GM20431 (cell line): ENCODE results near the gene KAT8.
"Not testable (repeated sequence)": the region's sequence is repeated elsewhere in the genome, so short reads cannot be mapped to it uniquely, and the experiment has no call there.

Source experiments
- in situ Hi-C: fragments of 300-500 bp; cut with MseI, MboI; formaldehyde crosslinking; loops from one replicate; pipeline ENCODE4 v1.15.0; 2020; ENCODE audit warnings: low sequenced_read_pairs; ENCODE audit not compliant: unreplicated experiment

The KAT8 gene

DNA sequence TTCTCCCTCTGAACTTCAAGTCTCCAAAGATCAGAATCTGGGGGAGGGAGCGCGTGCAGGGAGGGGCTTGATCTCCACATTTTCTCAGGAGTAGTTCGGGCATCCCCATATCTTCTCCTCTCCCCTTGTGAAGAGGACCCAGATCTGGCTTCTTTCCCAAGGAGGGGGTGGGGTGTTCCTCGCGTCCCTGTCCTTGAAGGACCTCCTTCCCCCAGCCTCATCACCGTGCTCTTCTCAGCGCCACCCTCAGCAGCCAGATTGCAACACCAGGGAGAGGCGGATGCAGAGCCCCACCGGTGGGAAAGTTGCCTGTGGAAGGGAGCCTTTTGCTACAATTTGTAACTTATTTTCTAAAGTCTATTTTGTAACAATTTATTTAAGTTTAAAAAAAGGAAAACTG is 34.4 kb upstream of the KAT8 start:
- in situ Hi-C loops, result no loop called here

DNA sequence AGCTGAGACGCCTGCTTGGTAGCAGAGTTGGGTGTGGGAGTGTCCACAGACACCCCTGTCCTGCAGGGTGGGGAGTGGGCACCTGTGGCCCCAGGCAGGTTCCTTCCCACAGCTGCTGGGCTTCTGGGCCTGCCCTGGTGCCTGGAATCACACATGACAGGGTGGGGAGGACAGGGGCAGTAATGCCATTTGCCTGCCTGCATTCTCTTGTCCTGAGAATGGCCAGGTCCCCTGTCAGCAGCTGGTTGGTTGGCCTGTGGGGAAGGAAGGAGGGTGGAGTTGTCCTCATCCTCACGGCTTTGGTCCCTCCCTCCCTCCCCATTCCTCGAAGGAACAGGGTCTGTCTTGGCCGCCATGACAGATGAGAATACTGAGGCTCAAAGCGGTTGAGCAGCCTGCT is 33.9 kb upstream of the KAT8 start:
- in situ Hi-C loops, result no loop called here

GRCh38 chr16:31083981-31084380 is 33.5 kb upstream of the KAT8 start:
- in situ Hi-C loops, result no loop called here

- in situ Hi-C loops, result no loop called here
Observed at GRCh38 chr16:31084584-31085302, 32.7 kb upstream of the KAT8 start.

DNA sequence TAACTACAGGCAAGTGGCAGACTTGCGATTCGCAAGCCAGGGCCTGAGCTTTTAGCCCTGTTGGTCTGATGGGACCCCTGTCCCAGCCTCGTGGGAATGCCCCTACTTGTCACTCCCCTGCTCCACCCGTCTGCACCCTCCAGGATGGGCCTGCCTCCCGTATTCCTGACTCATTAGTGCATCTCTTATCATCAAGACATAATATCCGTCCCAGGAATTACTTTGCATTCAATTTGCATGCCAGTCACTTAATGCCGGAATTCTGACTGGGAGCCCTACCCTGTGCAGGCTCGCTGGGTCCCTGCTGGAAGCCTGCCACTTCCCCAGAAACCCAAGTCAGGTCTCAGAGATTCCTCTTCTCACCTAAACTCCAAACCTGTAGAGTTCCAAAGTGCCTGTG is 32.1 kb upstream of the KAT8 start:
- in situ Hi-C loops, result no loop called here

DNA sequence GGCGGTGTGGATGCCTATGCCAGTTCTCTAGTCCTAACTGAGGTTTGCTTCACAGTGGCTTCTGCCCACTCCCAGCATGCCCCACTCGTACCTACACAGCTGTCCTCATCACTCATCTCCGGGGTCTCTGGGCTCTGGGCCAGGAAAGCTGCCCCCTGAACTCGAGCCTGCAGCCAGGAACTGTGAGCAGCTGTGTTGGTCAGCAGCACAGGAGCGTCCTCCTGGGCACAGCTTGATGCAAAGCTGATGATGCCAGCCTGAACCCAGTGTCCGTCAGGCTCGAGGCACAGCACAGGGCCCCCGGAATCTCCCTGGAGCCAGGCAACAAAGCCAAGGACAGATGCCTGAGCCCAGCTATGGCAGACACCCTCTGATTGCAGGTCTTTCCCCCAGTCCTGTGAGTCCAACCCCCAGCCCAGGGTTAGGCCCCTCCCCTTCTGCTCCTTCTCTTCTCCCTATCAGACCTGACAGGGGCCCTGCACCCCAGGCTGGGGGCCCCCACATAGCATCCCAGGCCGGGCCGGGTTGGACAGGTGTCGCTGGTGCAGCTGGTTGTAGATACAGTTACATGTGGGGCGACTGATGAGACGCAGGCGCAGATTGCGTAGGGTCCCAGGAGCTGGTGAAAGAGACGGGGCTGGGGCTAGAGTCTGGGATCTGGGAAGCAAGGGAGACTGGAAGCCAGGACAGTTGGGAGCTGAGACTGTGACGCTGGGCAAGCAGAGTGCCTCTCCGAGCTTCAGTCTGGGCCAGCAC is 31.4 kb upstream of the KAT8 start:
- in situ Hi-C loops, result no loop called here

DNA sequence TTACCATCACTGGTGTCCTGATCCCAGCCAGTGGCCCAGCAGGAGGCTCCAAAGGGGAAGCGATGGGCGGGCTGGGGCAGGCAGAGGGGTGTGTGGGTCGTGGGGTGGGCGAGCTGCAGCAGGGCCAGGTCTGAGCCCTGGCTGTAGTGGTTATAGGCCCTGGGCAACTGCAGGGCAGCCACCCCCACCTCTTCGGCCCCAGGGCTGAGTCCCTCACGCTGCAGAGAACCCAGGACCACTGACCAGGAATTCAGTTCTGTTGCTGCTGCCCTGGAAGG is 30.9 kb upstream of the KAT8 start:
- in situ Hi-C loops, result no loop called here

- in situ Hi-C loops, result no loop called here
Observed at GRCh38 chr16:31087481-31087880, 30.0 kb upstream of the KAT8 start.

DNA sequence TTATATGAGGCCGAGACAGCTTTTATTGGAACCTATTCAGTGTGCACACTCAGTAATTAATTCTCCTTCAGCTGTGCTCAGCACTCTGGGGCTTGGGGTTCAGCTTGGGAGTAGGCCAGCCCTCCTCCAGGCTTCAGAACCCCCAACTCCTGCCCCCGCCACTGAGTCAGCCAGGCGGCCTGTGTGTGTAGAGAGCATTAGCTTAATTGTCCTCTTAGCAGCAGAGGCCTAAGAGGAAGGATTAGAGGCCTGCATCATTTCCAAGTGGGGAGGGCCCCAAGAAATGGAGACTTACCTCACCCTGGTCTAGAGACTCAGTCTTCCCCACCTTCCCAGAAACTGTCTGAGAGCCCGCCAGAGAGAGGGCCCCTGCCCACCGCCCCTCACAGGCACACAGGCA is 29.5 kb upstream of the KAT8 start:
- in situ Hi-C loops, result no loop called here

GRCh38 chr16:31088459-31089183 is 28.8 kb upstream of the KAT8 start, which contains the start of gene PRSS53:
Gene PRSS53 (minus strand): TSS chr16:31088943. CDS start chr16:31088809, 134 bp downstream.
- in situ Hi-C loops, result no loop called here

- in situ Hi-C loops, result no loop called here
Observed at GRCh38 chr16:31089199-31089598, 28.3 kb upstream of the KAT8 start.

DNA sequence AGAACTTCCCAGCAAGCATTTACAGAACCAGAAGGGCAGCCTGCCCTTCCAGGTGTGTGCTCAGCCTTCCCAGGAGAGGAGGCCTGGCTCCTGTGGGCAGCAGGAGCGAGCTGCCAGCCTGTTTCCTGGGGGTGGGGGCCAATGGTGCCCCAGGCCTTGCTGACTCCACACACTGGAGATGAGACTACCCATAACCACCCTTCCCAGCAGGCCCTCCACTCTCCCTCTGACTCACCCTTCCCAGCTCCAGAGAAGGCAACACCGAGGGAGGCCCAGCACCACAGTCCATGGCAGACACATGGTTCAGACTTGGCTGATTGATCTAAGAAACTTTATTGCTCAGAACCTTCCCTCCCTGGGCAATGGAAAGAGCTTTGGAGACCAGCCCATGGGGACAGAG is 26.9 kb upstream of the KAT8 start:
- in situ Hi-C loops, result no loop called here

DNA sequence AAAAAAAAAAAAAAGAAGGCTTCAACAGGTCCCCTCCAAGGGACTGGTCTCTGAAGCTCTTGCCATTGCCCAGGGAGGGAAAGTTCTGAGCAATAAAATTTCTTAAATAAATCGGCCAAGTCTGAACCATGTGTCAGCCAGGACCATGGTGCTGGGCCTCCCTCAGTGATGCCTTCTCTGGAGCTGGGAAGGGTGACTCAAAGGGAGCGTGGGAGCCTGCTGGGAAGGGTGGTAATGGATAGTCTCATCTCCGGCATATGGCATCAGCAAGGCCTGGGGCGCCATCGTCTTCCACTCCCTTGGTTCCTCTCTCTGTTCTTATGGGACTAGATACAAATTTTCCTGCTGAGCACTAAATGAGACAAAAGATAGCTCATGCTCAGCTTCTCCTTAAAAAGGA is 25.1 kb upstream of the KAT8 start:
- in situ Hi-C loops, result no loop called here

- in situ Hi-C loops, result no loop called here
Observed at GRCh38 chr16:31093132-31093703, 24.2 kb upstream of the KAT8 start.

GRCh38 chr16:31094088-31094423 is 23.4 kb upstream of the KAT8 start:
- in situ Hi-C loops, result no loop called here

GRCh38 chr16:31094424-31095120 is 22.9 kb upstream of the KAT8 start, which contains the start of gene VKORC1:
Gene VKORC1 (minus strand): TSS chr16:31094797. CDS start chr16:31094729, 68 bp downstream.
- in situ Hi-C loops, result no loop called here

GRCh38 chr16:31099860-31100638 is 17.4 kb upstream of the KAT8 start:
- in situ Hi-C loops, result no loop called here

DNA sequence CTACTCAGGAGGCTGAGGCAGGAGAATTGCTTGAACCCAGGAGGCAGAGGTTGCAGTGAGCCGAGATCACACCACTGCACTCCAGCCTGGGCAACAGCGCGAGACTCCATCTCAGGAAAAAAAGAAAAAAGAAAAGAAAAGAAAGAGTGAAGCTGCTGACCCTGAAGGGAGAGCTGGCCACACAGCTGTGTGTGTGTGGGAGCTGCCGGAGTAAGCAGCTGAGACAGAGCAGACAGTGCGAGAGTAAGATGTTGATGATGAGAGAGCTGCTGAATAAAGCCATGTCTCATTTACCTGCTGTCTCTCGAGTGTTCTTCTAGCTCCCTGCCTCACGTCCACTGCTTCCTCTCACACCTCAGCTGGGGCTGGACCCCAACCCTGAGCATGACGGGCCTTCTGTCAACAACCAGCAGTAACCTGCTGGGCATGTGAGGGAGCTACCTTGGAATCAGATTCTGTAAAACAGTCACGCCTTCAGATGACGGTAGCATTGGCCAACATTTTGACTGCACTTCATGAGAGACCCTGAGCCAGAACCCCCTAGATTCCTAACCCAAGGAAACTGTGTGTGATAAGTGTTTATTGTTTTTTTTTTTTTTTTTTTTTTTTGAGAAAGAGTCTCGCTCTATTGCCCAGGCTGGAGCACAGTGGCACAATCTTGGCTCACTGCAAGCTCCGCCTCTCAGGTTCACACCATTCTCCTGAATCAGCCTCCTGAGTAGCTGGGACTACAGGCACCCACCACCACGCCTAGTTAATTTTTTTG is 16.4 kb upstream of the KAT8 start:
- in situ Hi-C loops, result not testable (repeated sequence)

DNA sequence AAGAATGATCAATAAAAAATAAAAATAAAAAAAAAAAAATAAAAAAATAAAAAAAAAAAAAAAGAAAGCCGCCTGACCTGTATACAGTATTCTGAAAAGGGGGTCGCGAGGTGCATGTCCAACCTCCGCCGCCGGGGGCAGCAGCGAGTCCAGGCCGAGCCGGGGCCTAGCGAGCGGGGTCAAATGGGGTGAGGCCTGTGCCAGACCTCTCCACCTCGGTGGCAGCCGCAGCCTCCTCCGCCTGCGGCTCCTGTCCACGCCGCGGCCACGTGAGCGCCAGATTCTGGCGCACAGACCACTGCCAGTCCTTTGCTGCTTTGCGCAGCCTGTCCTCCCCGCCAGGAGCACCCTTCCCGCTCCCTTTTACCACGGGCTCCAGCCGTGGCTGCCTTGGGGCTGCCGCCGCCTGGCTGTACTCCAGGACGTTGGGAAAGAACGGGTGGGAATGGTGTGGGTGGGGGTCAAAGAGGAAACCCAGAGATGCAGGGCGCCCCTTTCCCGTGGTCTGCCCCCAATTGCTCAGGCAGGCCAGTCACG is 11.7 kb upstream of the KAT8 start:
- in situ Hi-C loops, result no loop called here
